GM13977 (cell line): ENCODE results near the gene DCDC2C.

Experiments
- DNase-seq: peaks from one replicate; pipeline ENCODE4 v3.0.0; 2012; ENCODE audit warnings: low spot score
- in situ Hi-C: fragments of 300-500 bp; cut with MboI; formaldehyde crosslinking; loops from one replicate; pipeline ENCODE4 v1.12.0; 2022; ENCODE audit warnings: low sequenced_read_pairs, low pct_unique_long_range_greater_than_20kb, mixed read lengths, inconsistent platforms; ENCODE audit not compliant: unreplicated experiment
- TF ChIP-seq, protein P1 (sequence below): IDR thresholded peaks from 2 replicates; pipeline ENCODE4 v1.5.1; 2012; ENCODE audit warnings: mild to moderate bottlenecking, control low read depth; ENCODE audit not compliant: insufficient read depth; ENCODE audit errors: extremely low read depth, missing control alignments

DCDC2C gene

DNA sequence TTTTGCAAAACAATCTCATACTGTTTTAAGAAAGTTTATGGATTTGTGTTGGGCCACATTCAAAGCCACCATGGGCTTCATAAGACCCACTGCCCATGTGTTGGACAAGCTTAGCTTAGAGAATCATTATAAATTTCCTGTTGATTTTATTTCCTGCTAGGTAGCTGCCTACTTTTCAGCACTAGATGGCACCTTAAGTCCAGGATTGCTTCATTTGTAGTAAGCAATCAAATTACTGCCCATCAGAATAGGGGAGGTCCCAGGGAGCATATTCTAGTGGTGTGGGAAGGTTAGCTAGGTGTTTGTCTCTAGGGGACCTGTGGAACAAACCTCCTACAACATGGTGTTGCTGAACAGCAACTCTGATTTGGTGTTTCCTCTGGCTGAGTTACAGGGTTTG, 11.0 kb upstream of the DCDC2C start:
- TF ChIP-seq, protein P1, sequence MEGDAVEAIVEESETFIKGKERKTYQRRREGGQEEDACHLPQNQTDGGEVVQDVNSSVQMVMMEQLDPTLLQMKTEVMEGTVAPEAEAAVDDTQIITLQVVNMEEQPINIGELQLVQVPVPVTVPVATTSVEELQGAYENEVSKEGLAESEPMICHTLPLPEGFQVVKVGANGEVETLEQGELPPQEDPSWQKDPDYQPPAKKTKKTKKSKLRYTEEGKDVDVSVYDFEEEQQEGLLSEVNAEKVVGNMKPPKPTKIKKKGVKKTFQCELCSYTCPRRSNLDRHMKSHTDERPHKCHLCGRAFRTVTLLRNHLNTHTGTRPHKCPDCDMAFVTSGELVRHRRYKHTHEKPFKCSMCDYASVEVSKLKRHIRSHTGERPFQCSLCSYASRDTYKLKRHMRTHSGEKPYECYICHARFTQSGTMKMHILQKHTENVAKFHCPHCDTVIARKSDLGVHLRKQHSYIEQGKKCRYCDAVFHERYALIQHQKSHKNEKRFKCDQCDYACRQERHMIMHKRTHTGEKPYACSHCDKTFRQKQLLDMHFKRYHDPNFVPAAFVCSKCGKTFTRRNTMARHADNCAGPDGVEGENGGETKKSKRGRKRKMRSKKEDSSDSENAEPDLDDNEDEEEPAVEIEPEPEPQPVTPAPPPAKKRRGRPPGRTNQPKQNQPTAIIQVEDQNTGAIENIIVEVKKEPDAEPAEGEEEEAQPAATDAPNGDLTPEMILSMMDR, result peak; percentile 32
- in situ Hi-C loops, result no loop called here
- DNase-seq, result no peak

DNA sequence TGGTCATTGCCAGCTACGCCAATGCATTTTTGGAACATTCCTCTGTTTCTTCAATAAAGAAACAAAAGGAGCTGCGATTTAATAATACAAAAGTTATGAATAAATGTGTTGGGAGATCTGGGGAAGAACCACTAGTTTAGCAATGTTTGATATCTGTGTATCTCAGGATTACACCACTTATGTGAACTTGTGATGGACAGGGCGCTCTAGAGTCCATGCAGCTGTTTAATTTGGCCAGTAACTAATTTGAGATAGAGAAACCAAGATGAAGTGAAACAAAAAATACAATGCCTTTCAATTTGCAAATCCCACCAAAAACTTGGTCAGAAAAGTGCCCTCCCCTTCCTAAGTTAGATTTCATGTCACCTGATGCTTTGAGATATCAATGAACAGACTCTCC, 6.8 kb upstream of the DCDC2C start:
- TF ChIP-seq, protein P1, result no peak
- in situ Hi-C loops, result no loop called here
- no peak for DNase-seq

DNA sequence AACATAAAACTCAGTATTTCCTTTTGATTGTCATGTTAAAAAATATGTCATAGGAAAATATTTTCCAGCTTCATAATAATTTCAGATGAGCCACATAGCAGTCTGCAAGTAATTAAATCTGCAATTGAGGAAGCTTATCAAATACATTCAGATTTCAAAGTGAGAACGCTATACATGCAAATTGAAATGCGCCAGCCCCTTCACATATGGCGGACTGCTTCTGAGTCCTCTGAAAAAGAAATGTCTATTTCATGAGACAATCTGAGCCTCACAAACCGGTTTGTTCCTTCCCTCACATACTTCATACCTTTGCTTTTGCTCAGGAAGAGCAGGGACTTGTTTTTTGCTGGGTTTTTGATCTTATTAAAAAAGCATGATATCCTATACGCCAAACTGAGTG, 2.3 kb upstream of the DCDC2C start:
- in situ Hi-C loops, result no loop called here
- TF ChIP-seq, protein P1, result no peak
- no peak for DNase-seq

DNA sequence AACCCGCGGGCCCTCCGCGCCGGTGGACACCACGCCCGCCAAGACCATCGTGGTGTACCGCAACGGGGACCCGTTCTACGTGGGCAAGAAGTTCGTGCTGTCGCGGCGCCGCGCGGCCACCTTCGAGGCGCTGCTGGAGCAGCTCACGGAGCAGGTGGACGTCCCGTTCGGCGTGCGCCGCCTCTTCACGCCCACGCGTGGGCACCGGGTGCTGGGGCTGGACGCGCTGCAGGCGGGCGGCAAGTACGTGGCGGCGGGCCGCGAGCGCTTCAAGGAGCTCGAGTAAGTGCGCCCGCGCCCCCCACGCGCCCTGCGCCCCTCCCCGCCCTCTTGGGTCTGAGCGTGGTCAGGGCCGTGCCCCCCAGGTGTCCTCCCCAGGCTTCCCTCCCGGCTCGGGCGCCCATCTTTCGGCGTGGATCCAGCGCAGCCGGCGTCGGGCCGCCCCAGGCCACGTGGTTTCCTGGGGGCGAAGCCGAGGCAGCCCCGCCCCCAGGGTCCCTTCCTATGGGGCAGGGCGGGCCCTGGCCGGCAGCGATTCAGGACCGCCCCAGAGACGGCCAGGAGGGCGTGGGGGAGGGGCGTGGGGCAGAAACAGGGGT, 481 bp downstream of the DCDC2C start:
- TF ChIP-seq, protein P1, result no peak
- no peak for DNase-seq
- in situ Hi-C loops, result no loop called here

DNA sequence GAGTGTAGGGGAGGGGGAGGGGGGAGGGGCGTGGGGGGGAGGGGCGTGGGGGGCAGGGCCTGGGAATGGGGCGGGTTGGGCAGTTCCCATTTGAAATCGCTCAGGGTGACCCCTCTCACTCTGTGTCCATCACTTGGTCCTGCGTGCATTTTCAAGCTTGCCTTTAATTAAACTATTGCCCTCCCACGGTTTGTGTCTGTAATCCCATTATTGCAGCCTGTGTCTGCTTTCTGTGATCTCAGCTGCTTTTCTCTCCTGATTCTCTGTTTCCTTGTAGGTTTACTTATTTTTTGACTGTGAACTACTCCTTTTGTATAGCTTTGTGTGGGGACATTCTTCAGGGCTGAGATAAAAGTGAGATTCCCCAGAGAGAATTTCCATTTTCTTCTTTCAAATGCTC, 1.3 kb downstream of the DCDC2C start:
- DNase-seq, result no peak
- TF ChIP-seq, protein P1, result no peak

DNA sequence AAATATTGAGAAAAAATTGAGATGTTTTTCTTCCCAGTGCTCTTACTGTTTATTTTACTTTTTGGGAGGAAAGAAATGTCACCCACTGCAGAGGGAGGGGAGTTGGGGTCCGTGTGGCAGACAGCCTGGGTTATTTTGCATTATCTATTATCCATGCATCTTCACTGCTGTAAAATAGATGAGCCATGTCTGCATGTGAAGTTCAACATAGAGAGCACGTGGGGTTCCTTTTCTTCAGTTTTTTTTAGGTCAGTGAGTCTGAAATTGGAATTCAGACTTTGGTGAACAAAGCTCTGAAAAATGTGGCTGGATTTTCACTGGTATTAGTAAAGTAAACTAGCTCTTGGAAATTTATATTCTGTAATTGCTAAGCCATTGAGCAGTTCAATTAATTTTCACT, 2.4 kb downstream of the DCDC2C start:
- in situ Hi-C loops, result no loop called here
- TF ChIP-seq, protein P1, result no peak
- no peak for DNase-seq

More for the DNA sequence above, 1.3 kb downstream of the DCDC2C start:
- in situ Hi-C loops, result no loop called here
